ENCODE results near the gene CMTM1. TPM values are rescaled to one million over a fixed set of nuclear protein-coding genes. Genes with fewer than 3 reads are reported as not detected.

CMTM1 gene
- total RNA-seq, 1 donor from 2014 or later: 8.1 TPM

Other genes with a start within 250 kb of the CMTM1 start
- 128 TPM for gene CDH5, start 199.7 kb upstream of the CMTM1 start, total RNA-seq
- 0.15 TPM for gene BEAN1, start 139.1 kb upstream of the CMTM1 start, total RNA-seq
- gene TK2, start 16.3 kb upstream of the CMTM1 start, total RNA-seq: 36.2 TPM
- gene CKLF, start 13.9 kb upstream of the CMTM1 start, total RNA-seq: 64.9 TPM
- gene CMTM2, start 13.0 kb downstream of the CMTM1 start, total RNA-seq: 4.0 TPM
- gene CMTM3, start 38.3 kb downstream of the CMTM1 start, total RNA-seq: 35.8 TPM
- gene CMTM4, start 130.3 kb downstream of the CMTM1 start, total RNA-seq: 52.5 TPM
- gene DYNC1LI2, start 185.2 kb downstream of the CMTM1 start, total RNA-seq: 114 TPM
- not detected for gene TERB1, start 235.1 kb downstream of the CMTM1 start, total RNA-seq

Data from lower lobe of right lung (tissue), 1 donor.